GM23248 (cell line): ENCODE results near the gene ZNF628. TPM values are rescaled to one million over a fixed set of nuclear protein-coding genes. Genes with fewer than 3 reads are reported as not detected.

Experiments
- DNase-seq: peaks from one replicate; pipeline ENCODE4 v3.0.0-alpha.2; 2015
- H2AFZ ChIP-seq: fragments of 200-600 bp; sonication (generic); 2 replicates; pipeline ENCODE4 v1.6.1; 2016; ENCODE audit warnings: antibody characterized with exemption
- H3F3A ChIP-seq: fragments of 200-600 bp; sonication (generic); 2 replicates; pipeline ENCODE4 v1.6.1; 2016; ENCODE audit warnings: mild to moderate bottlenecking, antibody characterized with exemption, mixed run types; ENCODE audit not compliant: insufficient read depth
- H3K27ac ChIP-seq: fragments of 200-600 bp; sonication (generic); 2 replicates; pipeline ENCODE4 v1.5.1; 2016; ENCODE audit warnings: mild to moderate bottlenecking
- H3K27me3 ChIP-seq: fragments of 200-600 bp; sonication (generic); replicated peaks from 2 replicates; pipeline ENCODE4 v1.6.1; 2016; ENCODE audit warnings: mild to moderate bottlenecking; ENCODE audit not compliant: insufficient read depth
- H3K36me3 ChIP-seq: fragments of 200-600 bp; sonication (generic); 2 replicates; pipeline ENCODE4 v1.6.1; 2016; ENCODE audit warnings: low read depth, mild to moderate bottlenecking
- H3K4me1 ChIP-seq: fragments of 200-600 bp; sonication (generic); 2 replicates; pipeline ENCODE4 v1.6.1; 2016; ENCODE audit warnings: mild to moderate bottlenecking; ENCODE audit not compliant: insufficient read depth
- H3K4me2 ChIP-seq: fragments of 200-600 bp; sonication (generic); one replicate; pipeline ENCODE4 v1.6.1; 2016; ENCODE audit warnings: mild to moderate bottlenecking; ENCODE audit not compliant: unreplicated experiment
- H3K4me3 ChIP-seq: fragments of 200-600 bp; sonication (generic); 2 replicates; pipeline ENCODE4 v1.5.1; 2016; ENCODE audit warnings: mild to moderate bottlenecking
- H3K79me2 ChIP-seq: fragments of 200-600 bp; sonication (generic); 2 replicates; pipeline ENCODE4 v1.6.1; 2016; ENCODE audit warnings: mild to moderate bottlenecking; ENCODE audit not compliant: insufficient read depth
- H3K9ac ChIP-seq: fragments of 200-600 bp; sonication (generic); 2 replicates; pipeline ENCODE4 v1.6.1; 2016; ENCODE audit warnings: mild to moderate bottlenecking
- H3K9me2 ChIP-seq: fragments of 200-600 bp; sonication (generic); 2 replicates; pipeline ENCODE4 v1.6.1; 2016; ENCODE audit warnings: mixed run types, mild to moderate bottlenecking, moderate library complexity; ENCODE audit not compliant: insufficient read depth
- H3K9me3 ChIP-seq: fragments of 200-600 bp; sonication (generic); one replicate; pipeline ENCODE4 v1.6.1; 2017; ENCODE audit warnings: low read depth
- H4K20me1 ChIP-seq: fragments of 200-600 bp; sonication (generic); 2 replicates; pipeline ENCODE4 v1.6.0; 2016; ENCODE audit not compliant: insufficient read depth
- EZH2 ChIP-seq: fragments of 200-600 bp; sonication (generic); IDR thresholded peaks from 2 replicates; pipeline ENCODE4 v1.6.1; 2018; ENCODE audit warnings: antibody characterized with exemption, mild to moderate bottlenecking; ENCODE audit not compliant: insufficient read depth, poor library complexity, severe bottlenecking
- EZH2phosphoT487 ChIP-seq: fragments of 200-600 bp; sonication (generic); IDR thresholded peaks from 2 replicates; pipeline ENCODE4 v1.6.1; 2018; ENCODE audit warnings: antibody characterized with exemption, moderate library complexity, mild to moderate bottlenecking, low read depth; ENCODE audit not compliant: insufficient read depth
- WGBS, 2 experiments: methylation state at CpG; one replicate each; pipeline ENCODE4 v1.1.6; 2015 to 2017; ENCODE audit warnings: low lambda C conversion rate in 2 of 2, low coverage in 1 of 2; ENCODE audit errors: missing lambda C conversion rate in 2 of 2; 5-methylcytosine and 5-hydroxymethylcytosine counted together
- in situ Hi-C: fragments of 300-500 bp; cut with MboI; formaldehyde crosslinking; loops from 2 replicates; pipeline ENCODE4 v1.15.0; 2020
- polyA plus RNA-seq: library from polyadenylated mRNA; unstranded; fragments of >200 nt; fragmentation: Nextera tagmentation; extraction: Ambion mirVana; gene quantifications from 2 replicates; pipeline ENCODE4 v1.2.1, GENCODE V29; 2016
- total RNA-seq: library from RNA; depleted of rRNA; stranded (reverse); fragments of >200 nt; shearing (Covaris generic); gene quantifications from 2 replicates; pipeline ENCODE4 v1.2.3, GENCODE V29; 2014; rRNA removed

ZNF628 gene
- total and polyA plus RNA-seq, 2 experiments from 2014 or later: 1.1 to 1.7 TPM

GRCh38 chr19:55528030-55528803 is 51.8 kb downstream of the ZNF628 start:
- Histone ChIP-seq H4K20me1 (no peaks in the 10 kb centered on the region), H3F3A (peaks cover 20% of the 10 kb centered on the region; the same call in 1 of the 2 replicates), H3K4me3 (no peak overlapping the region), H3K79me2 (no peaks in the 10 kb centered on the region), H3K4me1 (no peaks in the 10 kb centered on the region; the same call in 1 of the 2 replicates), H3K9ac (no peak overlapping the region), H3K27me3 (no peaks in the 10 kb centered on the region), H3K9me2 (no peaks in the 10 kb centered on the region), H3K9me3 (no peaks in the 10 kb centered on the region), H3K36me3 (no peaks in the 10 kb centered on the region), H3K27ac (no peak overlapping the region), H2AFZ (no peak overlapping the region), H3K4me2 (no peak overlapping the region)
- WGBS, 2 experiments: 12 to 13% methylated on average over 11 to 15 of the region's 15 CpGs
- DNase-seq: peak; percentile 40
- no peak for TF ChIP-seq EZH2phosphoT487
- TF ChIP-seq EZH2: no peak
- in situ Hi-C loops: no loop called here

GRCh38 chr19:55529636-55530234 is 53.3 kb downstream of the ZNF628 start:
- H4K20me1 ChIP-seq: no peaks in the 10 kb centered on the region
- DNase-seq: no peak
- in situ Hi-C loops: no loop called here
- H3K27me3 ChIP-seq: no peaks in the 10 kb centered on the region
- H3K79me2 ChIP-seq: no peaks in the 10 kb centered on the region
- H3K9me2 ChIP-seq: no peaks in the 10 kb centered on the region
- no peak overlapping the region for H3K4me2 ChIP-seq
- H2AFZ ChIP-seq: no peak overlapping the region
- H3F3A ChIP-seq: peaks cover 20% of the 10 kb centered on the region; the same call in 1 of the 2 replicates
- no peak overlapping the region for H3K27ac ChIP-seq
- WGBS, 2 experiments: 80 to 83% methylated on average over 41 to 55 of the region's 56 CpGs
- H3K4me1 ChIP-seq: no peaks in the 10 kb centered on the region; the same call in 1 of the 2 replicates
- H3K9ac ChIP-seq: no peak overlapping the region
- no peak for TF ChIP-seq EZH2
- no peak for TF ChIP-seq EZH2phosphoT487
- no peaks in the 10 kb centered on the region for H3K36me3 ChIP-seq
- no peak overlapping the region for H3K4me3 ChIP-seq
- no peaks in the 10 kb centered on the region for H3K9me3 ChIP-seq

GRCh38 chr19:55530996-55531395 is 54.6 kb downstream of the ZNF628 start:
- no peaks in the 10 kb centered on the region for H3K9me2 ChIP-seq
- no peaks in the 10 kb centered on the region for H3K36me3 ChIP-seq
- no peaks in the 10 kb centered on the region for H3K9me3 ChIP-seq
- no peak overlapping the region for H3K27ac ChIP-seq
- peaks cover 20% of the 10 kb centered on the region; the same call in 1 of the 2 replicates for H3F3A ChIP-seq
- H3K79me2 ChIP-seq: no peaks in the 10 kb centered on the region
- no peak overlapping the region for H2AFZ ChIP-seq
- no peaks in the 10 kb centered on the region; the same call in 1 of the 2 replicates for H3K4me1 ChIP-seq
- WGBS, 2 experiments: 81 to 85% methylated on average over 21 to 26 of the region's 26 CpGs
- H3K9ac ChIP-seq: no peak overlapping the region
- TF ChIP-seq EZH2 (no peak), EZH2phosphoT487 (no peak)
- H3K27me3 ChIP-seq: no peaks in the 10 kb centered on the region
- in situ Hi-C loops: no loop called here
- no peak overlapping the region for H3K4me3 ChIP-seq
- DNase-seq: no peak
- H3K4me2 ChIP-seq: no peak overlapping the region
- no peaks in the 10 kb centered on the region for H4K20me1 ChIP-seq

Other genes with a start within 250 kb of the ZNF628 start
- gene TMEM86B, start 247.9 kb upstream of the ZNF628 start, total RNA-seq: 0.63 and 2.4 TPM in 2 replicates
- 0.41 and 0.46 TPM in 2 replicates for gene TMEM86B, start 247.9 kb upstream of the ZNF628 start, polyA plus RNA-seq
- gene PPP6R1, start 217.6 kb upstream of the ZNF628 start, total RNA-seq: 36.2 and 36.9 TPM in 2 replicates
- gene PPP6R1, start 217.6 kb upstream of the ZNF628 start, polyA plus RNA-seq: 9.7 and 12.1 TPM in 2 replicates
- 31.9 and 42.5 TPM in 2 replicates for gene HSPBP1, start 196.5 kb upstream of the ZNF628 start, total RNA-seq
- gene HSPBP1, start 196.5 kb upstream of the ZNF628 start, polyA plus RNA-seq: 60.2 and 62.5 TPM in 2 replicates
- 1.9 and 11.9 TPM in 2 replicates for gene BRSK1, start 192.6 kb upstream of the ZNF628 start, total RNA-seq
- gene BRSK1, start 192.6 kb upstream of the ZNF628 start, polyA plus RNA-seq: 0.39 and 0.55 TPM in 2 replicates
- not detected in 2 replicates for gene TMEM150B, start 151.3 kb upstream of the ZNF628 start, total RNA-seq
- gene TMEM150B, start 151.3 kb upstream of the ZNF628 start, polyA plus RNA-seq: not detected in 2 replicates
- gene KMT5C, start 136.7 kb upstream of the ZNF628 start, total RNA-seq: 8.1 and 8.6 TPM in 2 replicates
- gene KMT5C, start 136.7 kb upstream of the ZNF628 start, polyA plus RNA-seq: 1.9 and 2.7 TPM in 2 replicates
- not detected in 2 replicates for gene COX6B2, start 121.9 kb upstream of the ZNF628 start, total RNA-seq
- gene COX6B2, start 121.9 kb upstream of the ZNF628 start, polyA plus RNA-seq: not detected in 2 replicates
- gene GARIN5B, start 113.4 kb upstream of the ZNF628 start, total RNA-seq: not detected in 2 replicates
- gene GARIN5B, start 113.4 kb upstream of the ZNF628 start, polyA plus RNA-seq: not detected in 2 replicates
- gene IL11, start 106.2 kb upstream of the ZNF628 start, total RNA-seq: 12.8 and 28.7 TPM in 2 replicates
- gene IL11, start 106.2 kb upstream of the ZNF628 start, polyA plus RNA-seq: 6.7 and 6.9 TPM in 2 replicates
- not detected in 2 replicates for gene TMEM190, start 99.8 kb upstream of the ZNF628 start, total RNA-seq
- 0.47 TPM in 1 of 2 replicates, not detected in the other for gene TMEM190, start 99.8 kb upstream of the ZNF628 start, polyA plus RNA-seq
- 0.97 and 1.8 TPM in 2 replicates for gene TMEM238, start 92.3 kb upstream of the ZNF628 start, total RNA-seq
- gene TMEM238, start 92.3 kb upstream of the ZNF628 start, polyA plus RNA-seq: not detected in 2 replicates
- 300 and 875 TPM in 2 replicates for gene RPL28, start 90.7 kb upstream of the ZNF628 start, total RNA-seq
- 530 and 536 TPM in 2 replicates for gene RPL28, start 90.7 kb upstream of the ZNF628 start, polyA plus RNA-seq
- 54.4 and 82.2 TPM in 2 replicates for gene UBE2S, start 68.8 kb upstream of the ZNF628 start, total RNA-seq
- 106 and 107 TPM in 2 replicates for gene UBE2S, start 68.8 kb upstream of the ZNF628 start, polyA plus RNA-seq
- gene SHISA7, start 33.3 kb upstream of the ZNF628 start, total RNA-seq: not detected in 2 replicates
- not detected in 2 replicates for gene SHISA7, start 33.3 kb upstream of the ZNF628 start, polyA plus RNA-seq
- 103 and 116 TPM in 2 replicates for gene ISOC2, start 15.0 kb upstream of the ZNF628 start, total RNA-seq
- 34.0 and 35.3 TPM in 2 replicates for gene ISOC2, start 15.0 kb upstream of the ZNF628 start, polyA plus RNA-seq
- not detected in 2 replicates for gene C19orf85, start 11.9 kb upstream of the ZNF628 start, total RNA-seq
- gene C19orf85, start 11.9 kb upstream of the ZNF628 start, polyA plus RNA-seq: not detected in 2 replicates
- 13.4 and 13.9 TPM in 2 replicates for gene NAT14, start 8.6 kb downstream of the ZNF628 start, total RNA-seq
- gene NAT14, start 8.6 kb downstream of the ZNF628 start, polyA plus RNA-seq: 11.1 and 12.0 TPM in 2 replicates
- 12.6 and 14.4 TPM in 2 replicates for gene SSC5D, start 11.8 kb downstream of the ZNF628 start, total RNA-seq
- 9.8 and 10.0 TPM in 2 replicates for gene SSC5D, start 11.8 kb downstream of the ZNF628 start, polyA plus RNA-seq
- not detected in 2 replicates for gene SBK2, start 60.5 kb downstream of the ZNF628 start, total RNA-seq
- gene SBK2, start 60.5 kb downstream of the ZNF628 start, polyA plus RNA-seq: not detected in 2 replicates
- gene SBK3, start 68.9 kb downstream of the ZNF628 start, total RNA-seq: not detected in 2 replicates
- gene SBK3, start 68.9 kb downstream of the ZNF628 start, polyA plus RNA-seq: not detected in 2 replicates
- 7.1 and 7.9 TPM in 2 replicates for gene ZNF579, start 104.2 kb downstream of the ZNF628 start, total RNA-seq
- 1.7 and 1.8 TPM in 2 replicates for gene ZNF579, start 104.2 kb downstream of the ZNF628 start, polyA plus RNA-seq
- 3.4 and 5.6 TPM in 2 replicates for gene FIZ1, start 122.9 kb downstream of the ZNF628 start, total RNA-seq
- gene FIZ1, start 122.9 kb downstream of the ZNF628 start, polyA plus RNA-seq: 2.3 TPM in 2 replicates
- 9.9 and 17.8 TPM in 2 replicates for gene ZNF524, start 123.7 kb downstream of the ZNF628 start, total RNA-seq
- gene ZNF524, start 123.7 kb downstream of the ZNF628 start, polyA plus RNA-seq: 16.2 and 18.2 TPM in 2 replicates
- 1.3 and 1.5 TPM in 2 replicates for gene ZNF865, start 129.0 kb downstream of the ZNF628 start, total RNA-seq
- gene ZNF865, start 129.0 kb downstream of the ZNF628 start, polyA plus RNA-seq: 0.21 and 0.51 TPM in 2 replicates
- gene ZNF784, start 147.9 kb downstream of the ZNF628 start, total RNA-seq: 3.0 and 4.2 TPM in 2 replicates
- gene ZNF784, start 147.9 kb downstream of the ZNF628 start, polyA plus RNA-seq: 1.2 and 1.3 TPM in 2 replicates
- gene ZNF580, start 164.4 kb downstream of the ZNF628 start, total RNA-seq: 7.0 and 11.7 TPM in 2 replicates
- 43.1 and 44.0 TPM in 2 replicates for gene ZNF580, start 164.4 kb downstream of the ZNF628 start, polyA plus RNA-seq
- 8.5 and 12.1 TPM in 2 replicates for gene ZNF581, start 167.0 kb downstream of the ZNF628 start, total RNA-seq
- 17.6 and 20.6 TPM in 2 replicates for gene ZNF581, start 167.0 kb downstream of the ZNF628 start, polyA plus RNA-seq
- gene CCDC106, start 171.6 kb downstream of the ZNF628 start, total RNA-seq: 11.3 and 12.0 TPM in 2 replicates
- 15.2 and 15.3 TPM in 2 replicates for gene CCDC106, start 171.6 kb downstream of the ZNF628 start, polyA plus RNA-seq
- gene U2AF2, start 178.4 kb downstream of the ZNF628 start, total RNA-seq: 128 and 150 TPM in 2 replicates
- gene U2AF2, start 178.4 kb downstream of the ZNF628 start, polyA plus RNA-seq: 19.3 and 22.4 TPM in 2 replicates
- 82.2 and 103 TPM in 2 replicates for gene EPN1, start 198.6 kb downstream of the ZNF628 start, total RNA-seq
- gene EPN1, start 198.6 kb downstream of the ZNF628 start, polyA plus RNA-seq: 48.8 and 53.1 TPM in 2 replicates